Gastroesophageal sphincter (tissue), 3 donors: ENCODE data around the gene ADD1.

Experiments
- CTCF ChIP-seq, 4 experiments: fragments of 200-600 bp in 2 of 4; fragments of 450-650 bp in 2 of 4; sonication (generic) in 1 of 4; IDR thresholded peaks; one replicate each; pipeline ENCODE4 v1.5.1; 2017 to 2019; ENCODE audit warnings: antibody characterized with exemption in 4 of 4, mild to moderate bottlenecking in 2 of 4, moderate library complexity in 2 of 4
- EP300 ChIP-seq: sonication (generic); formaldehyde crosslinking; IDR thresholded peaks from one replicate; pipeline ENCODE4 v1.6.1; 2017; ENCODE audit warnings: antibody characterized with exemption, mild to moderate bottlenecking
- POLR2A ChIP-seq, 2 donors: fragments of 450-650 bp; IDR thresholded peaks; one replicate each; pipeline ENCODE4 v1.6.1; 2017; ENCODE audit warnings: antibody characterized with exemption in 2 of 2, mild to moderate bottlenecking in 2 of 2, moderate library complexity in 1 of 2
- POLR2AphosphoS5 ChIP-seq: sonication (generic); formaldehyde crosslinking; IDR thresholded peaks from one replicate; pipeline ENCODE4 v1.6.1; 2017; ENCODE audit warnings: antibody characterized with exemption

- TF ChIP-seq EP300 (no peak), POLR2A (IDR thresholded peaks at IDR 0.05) (peak; percentile 91 to 96), CTCF (IDR thresholded peaks at IDR 0.05) (peak in 1 of 4 experiments; percentile 11), POLR2AphosphoS5 (peak; percentile 78)
These were observed at the start of gene ADD1 for GRCh38 chr4:2843263-2843940.
